ENCODE data around the gene COL4A4.

COL4A4 gene

DNA sequence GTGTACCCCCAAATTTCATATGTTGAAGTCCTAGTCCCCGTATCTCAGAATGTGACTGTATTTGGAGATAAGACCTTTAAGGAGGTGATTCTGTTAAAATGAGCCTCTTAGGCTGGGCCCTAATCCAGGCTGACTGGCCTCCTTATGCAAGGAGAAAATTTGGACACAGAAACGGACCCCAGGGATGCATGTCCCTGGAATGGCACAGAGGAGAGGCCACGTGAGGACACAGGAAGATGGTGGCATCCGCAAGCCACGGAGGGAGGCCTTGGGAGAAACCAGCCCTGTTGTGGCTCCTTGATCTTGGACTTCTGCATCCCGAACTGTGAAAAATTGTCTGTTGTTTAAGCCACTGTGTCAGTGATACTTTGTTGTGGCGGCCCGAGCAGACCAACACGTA lies 150.7 kb downstream of the COL4A4 start:
- TF ChIP-seq CTCF (conservative IDR thresholded peaks at IDR 0.05; ENCODE audit: control insufficient read depth, insufficient read depth, low read depth, low read length), result no peak
- H3K4me3 ChIP-seq (ENCODE audit: control insufficient read depth, low read depth, low read length), result no peak overlapping the region
- no peak for DNase-seq (ENCODE audit: low read depth)

GRCh38 chr2:227010433-227010832 lies 153.6 kb downstream of the COL4A4 start:
- DNase-seq (ENCODE audit: low read depth), result peak; percentile 83
- no peak for TF ChIP-seq CTCF (conservative IDR thresholded peaks at IDR 0.05; ENCODE audit: control insufficient read depth, insufficient read depth, low read depth, low read length)
- H3K4me3 ChIP-seq (ENCODE audit: control insufficient read depth, low read depth, low read length), result no peak overlapping the region

DNA sequence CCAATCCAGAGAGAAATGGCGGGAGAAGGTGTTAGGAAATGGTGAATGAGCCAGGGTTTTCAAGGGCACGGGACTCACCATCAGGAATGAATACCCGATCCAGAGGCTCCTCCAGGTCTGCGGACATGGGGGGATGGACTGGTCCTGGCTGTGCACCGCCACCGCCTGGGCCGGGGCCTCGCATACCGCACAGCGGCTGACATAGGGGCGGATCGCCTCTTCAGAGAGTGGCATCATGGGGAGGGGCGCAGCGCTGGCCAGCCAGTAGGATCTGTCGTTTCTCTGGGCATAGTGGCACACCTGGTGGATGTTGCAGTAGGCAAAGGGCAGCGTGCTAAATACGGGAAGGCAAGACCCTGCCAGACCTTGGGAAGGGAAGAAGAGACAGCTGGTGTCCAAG lies 156.1 kb downstream of the COL4A4 start:
- TF ChIP-seq CTCF (conservative IDR thresholded peaks at IDR 0.05; ENCODE audit: control insufficient read depth, insufficient read depth, low read depth, low read length), result no peak
- no peak overlapping the region for H3K4me3 ChIP-seq (ENCODE audit: control insufficient read depth, low read depth, low read length)
- DNase-seq (ENCODE audit: low read depth), result no peak

GRCh38 chr2:227007148-227007547 lies 156.9 kb downstream of the COL4A4 start:
- no peak overlapping the region for H3K4me3 ChIP-seq (ENCODE audit: control insufficient read depth, low read depth, low read length)
- DNase-seq (ENCODE audit: low read depth), result no peak
- TF ChIP-seq CTCF (conservative IDR thresholded peaks at IDR 0.05; ENCODE audit: control insufficient read depth, insufficient read depth, low read depth, low read length), result no peak

DNA sequence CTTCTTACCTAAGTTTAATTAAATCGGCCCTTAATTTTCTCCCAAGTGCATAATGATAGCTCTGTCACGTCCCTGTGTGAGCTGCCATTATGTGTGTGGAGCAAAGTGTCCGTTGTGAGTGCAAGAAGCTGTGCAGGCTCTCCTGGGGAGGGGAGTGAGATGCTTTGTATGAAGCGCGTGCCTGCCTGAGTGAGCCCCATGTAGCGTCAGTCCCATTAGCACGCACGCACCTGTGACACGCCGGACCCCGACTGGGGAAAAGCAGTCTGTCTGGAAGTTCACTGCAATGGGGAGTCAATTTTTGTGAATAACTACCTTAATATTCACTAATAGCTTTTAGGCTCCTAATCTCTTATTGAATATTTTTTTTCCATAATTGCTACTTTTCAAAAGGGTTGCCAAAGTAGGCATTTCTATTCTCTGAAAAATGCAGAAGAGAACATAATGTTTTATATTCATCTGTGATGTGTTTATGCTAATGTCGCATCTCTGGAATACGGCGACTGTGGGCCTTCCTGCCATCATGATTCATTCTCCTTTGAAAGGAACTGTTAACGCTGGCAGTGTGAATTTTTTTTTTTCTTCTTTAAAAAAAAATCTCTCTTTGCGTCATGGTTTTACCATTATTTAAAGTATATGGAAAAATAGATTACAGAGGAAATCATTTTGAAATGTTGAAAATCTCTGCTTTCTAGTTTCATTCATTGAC lies 157.7 kb downstream of the COL4A4 start:
- H3K4me3 ChIP-seq (ENCODE audit: control insufficient read depth, low read depth, low read length), result no peak overlapping the region
- TF ChIP-seq CTCF (conservative IDR thresholded peaks at IDR 0.05; ENCODE audit: control insufficient read depth, insufficient read depth, low read depth, low read length), result no peak

GRCh38 chr2:227004482-227004881 lies 159.5 kb downstream of the COL4A4 start:
- no peak for TF ChIP-seq CTCF (conservative IDR thresholded peaks at IDR 0.05; ENCODE audit: control insufficient read depth, insufficient read depth, low read depth, low read length)
- no peak for DNase-seq (ENCODE audit: low read depth)

More for the DNA sequence above, 157.7 kb downstream of the COL4A4 start:
- DNase-seq (ENCODE audit: low read depth), result no peak

More at GRCh38 chr2:227004482-227004881, 159.5 kb downstream of the COL4A4 start:
- H3K4me3 ChIP-seq (ENCODE audit: control insufficient read depth, low read depth, low read length), result no peak overlapping the region

Measured in fibroblast of mammary gland (primary cell).